GM21447 (cell line): ENCODE results near the gene MOB3B.

Experiments used
- ATAC-seq: cut with Tn5 transposase; IDR thresholded peaks from one replicate; pipeline ENCODE4 v1.9.1; 2021; ENCODE audit not compliant: unreplicated experiment

Gene MOB3B

GRCh38 chr9:27394154-27394825 is 135.3 kb downstream of the MOB3B start:
- no peak for ATAC-seq

DNA sequence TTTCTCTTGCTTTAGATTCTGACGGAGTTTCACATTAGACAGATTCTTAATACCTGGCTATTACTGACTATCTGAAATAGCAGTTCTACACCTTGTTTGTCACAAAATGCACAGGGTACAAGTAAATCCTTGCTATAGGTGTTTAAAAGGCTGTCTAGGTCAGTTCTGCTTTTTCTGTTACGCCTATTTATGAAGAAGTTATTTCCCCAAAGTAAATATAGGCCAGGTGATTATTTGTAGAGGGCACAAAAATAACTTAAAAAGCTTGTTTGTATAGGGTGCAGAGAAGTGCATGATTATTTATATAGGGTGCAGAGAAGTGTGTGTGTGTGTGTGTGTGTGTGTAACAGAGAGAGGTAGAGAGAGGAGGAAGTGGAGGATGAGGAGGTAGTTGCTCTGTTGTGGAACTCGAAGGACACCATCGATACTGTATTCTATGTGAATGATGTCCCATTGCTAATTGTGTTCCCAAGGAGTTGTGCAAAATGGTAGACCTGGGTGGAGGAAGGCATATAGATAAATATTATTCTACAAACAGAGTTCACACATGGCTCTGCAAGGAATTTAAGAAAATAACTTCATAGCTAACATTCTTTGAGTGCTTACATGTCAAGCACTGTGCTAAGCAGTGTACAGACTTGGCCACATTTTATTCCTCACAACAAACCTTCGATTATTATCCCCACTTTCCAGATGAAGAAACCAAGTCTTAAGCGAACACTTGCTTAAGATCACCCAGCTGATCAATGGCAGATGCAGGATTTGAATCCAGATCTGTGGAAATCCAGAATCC is 136.4 kb downstream of the MOB3B start:
- ATAC-seq: no peak

DNA sequence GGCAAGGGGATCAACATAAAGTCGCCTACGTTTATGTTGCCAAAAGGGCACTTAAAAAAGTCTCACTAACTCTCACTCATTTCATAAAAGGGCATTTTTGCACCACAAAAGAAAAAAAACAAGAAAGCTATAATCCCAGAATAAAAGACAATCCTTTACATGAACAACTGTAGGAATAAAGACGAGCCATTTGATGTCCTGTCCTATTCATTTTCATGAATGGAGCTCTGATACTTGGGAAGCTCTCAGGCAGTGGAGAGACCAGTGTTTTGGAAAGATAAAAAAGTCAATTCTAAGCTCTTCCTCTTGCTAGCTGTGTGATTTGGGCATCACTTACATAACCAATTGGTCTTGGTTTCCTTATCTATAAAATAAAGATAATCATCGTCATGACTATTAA is 137.2 kb downstream of the MOB3B start:
- ATAC-seq: no peak

GRCh38 chr9:27391040-27391895 is 138.3 kb downstream of the MOB3B start:
- ATAC-seq: no peak

- no peak for ATAC-seq
These were observed 141.5 kb downstream of the MOB3B start for GRCh38 chr9:27388150-27388549.

DNA sequence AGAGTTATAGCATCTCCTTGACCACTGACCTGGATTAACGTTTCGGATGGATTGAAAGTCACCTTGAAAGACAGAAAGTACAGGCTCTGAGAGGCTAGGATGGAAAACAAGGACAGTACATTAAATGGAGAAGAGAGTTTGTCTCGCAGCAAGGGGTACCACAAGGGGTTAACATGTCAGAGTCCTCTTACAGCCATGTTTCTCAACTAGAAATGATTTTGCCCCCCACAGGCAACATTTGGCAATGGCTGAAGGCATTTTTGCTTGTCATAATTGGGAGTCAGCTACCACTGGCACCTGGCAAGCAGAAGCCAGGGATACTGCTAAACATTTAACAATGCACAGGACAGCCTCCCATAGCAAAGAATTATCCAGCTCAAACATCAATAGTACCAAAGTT is 141.9 kb downstream of the MOB3B start:
- no peak for ATAC-seq

DNA sequence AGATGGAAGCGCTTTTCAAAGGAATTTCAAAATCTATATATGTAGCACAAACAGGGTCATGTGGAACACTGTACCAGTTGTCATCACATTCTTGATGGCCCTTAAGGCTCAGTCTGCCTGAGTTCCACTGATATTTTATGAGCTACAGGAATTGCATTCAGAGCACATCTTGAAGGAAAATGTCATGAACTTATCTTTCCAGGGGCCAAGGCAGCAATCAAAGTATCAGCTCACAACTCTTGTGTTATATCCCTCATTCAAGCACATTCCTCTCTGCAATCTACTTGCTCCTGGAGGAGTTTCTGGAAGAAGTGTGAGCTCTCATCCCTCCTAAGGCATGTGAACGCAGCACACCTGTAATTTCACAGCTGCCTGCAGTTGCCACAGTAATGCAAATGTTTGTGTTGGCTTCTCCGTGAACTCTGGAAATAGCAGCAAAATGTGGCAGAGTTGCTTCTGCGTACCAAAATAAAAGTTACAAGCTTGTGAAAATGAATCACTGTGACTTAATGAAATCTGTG is 143.0 kb downstream of the MOB3B start:
- no peak for ATAC-seq

- no peak for ATAC-seq
These were observed 143.8 kb downstream of the MOB3B start for GRCh38 chr9:27385606-27386322.

GRCh38 chr9:27384262-27385014 is 145.2 kb downstream of the MOB3B start:
- no peak for ATAC-seq

DNA sequence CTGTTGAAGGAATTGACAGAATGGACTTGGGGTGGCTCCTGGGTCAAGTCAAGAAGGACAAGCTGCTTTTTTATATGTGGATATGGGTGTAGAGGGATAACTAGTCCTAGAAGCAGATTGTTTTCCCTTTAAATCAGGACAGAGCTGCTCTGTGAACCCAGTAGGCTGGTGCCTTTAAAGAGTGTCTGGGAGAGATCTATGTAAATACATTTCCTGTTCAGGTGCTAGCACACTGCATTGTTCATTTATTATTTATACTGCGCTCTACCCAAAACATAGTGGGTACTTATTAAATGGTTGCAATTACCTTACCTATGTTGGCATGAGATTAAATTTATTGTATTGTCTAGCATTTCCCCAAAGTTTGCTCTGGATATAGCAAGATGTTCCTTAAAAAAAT is 146.1 kb downstream of the MOB3B start:
- no peak for ATAC-seq

DNA sequence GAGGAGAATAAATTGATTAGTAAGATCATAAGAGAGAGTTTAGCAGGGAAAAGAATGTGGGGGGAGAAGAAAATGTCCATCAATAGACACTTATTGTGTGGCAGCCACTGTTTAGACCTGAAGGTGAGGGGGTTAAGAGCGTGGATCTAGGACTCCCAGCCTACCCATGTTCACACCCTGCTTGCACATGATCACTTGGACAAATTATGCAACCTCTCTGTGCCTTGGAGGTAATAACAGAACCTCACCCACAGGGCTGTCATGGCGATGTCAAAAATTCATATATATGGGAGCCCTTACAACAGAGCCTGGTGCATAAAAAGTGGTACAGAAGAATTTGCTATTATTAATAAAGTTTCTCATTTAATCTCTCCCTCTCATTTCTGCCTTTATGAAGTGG is 146.6 kb downstream of the MOB3B start:
- ATAC-seq: no peak

DNA sequence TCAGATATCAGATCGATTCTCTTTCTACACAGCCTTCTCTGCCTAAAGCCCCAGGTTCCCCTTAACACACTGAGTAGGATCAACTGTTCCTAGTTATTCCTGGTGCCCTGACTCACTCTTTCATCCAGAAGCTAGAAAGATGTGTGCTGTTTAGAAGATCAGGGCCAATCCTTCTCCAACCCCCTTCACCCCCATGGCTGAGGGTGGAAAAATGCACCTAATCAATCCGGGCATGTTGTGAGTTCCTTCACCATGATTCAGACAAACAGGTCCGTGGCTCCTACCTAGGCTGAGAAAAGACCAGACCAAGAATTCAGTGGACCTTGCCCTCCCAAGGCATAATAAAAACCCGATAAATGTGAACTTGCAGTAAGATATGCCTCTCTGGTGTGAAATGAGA is 147.3 kb downstream of the MOB3B start:
- no peak for ATAC-seq

DNA sequence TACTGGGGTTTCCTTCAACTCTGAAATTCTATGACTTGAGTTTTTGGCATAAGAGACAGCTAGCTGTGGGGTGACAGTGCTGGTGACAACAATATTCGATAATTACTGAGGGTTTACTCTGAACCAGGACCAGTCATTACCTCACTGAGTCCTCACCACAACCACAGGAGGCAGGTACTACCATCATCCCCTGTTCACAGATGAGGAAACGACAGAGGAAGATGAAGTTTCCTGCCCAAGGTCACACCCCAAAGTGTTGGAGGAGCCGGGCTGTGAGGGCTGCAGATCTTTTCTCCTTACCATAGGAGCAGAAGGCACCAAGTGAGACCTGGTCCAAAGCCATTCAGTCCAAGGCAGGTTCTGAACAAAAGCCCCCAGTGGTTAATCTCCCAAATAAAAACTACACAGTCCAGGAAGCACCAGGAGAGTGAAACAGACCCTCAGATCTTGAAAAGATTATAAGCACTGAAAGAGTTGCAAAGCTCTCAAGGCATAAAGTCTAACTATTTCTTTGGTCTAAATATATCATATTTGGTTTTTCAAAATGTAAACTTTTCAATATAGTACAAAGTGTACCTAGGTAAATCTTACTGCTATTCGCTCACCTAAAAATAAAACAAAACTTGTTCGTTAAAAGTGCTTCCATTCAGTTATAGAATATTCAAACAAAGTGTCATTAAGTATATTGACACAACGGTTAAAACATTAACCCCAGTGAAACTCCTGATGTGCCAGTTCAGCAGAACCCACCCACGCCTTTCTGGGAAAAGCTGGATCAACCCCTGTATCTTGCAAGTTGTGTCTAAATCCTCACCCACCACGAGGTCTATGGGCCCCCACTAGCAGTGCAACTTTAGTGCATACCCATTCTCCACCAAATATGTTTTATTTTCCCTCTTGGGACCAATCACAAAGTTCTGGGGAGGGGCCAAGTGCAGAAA is 150.0 kb downstream of the MOB3B start:
- no peak for ATAC-seq

DNA sequence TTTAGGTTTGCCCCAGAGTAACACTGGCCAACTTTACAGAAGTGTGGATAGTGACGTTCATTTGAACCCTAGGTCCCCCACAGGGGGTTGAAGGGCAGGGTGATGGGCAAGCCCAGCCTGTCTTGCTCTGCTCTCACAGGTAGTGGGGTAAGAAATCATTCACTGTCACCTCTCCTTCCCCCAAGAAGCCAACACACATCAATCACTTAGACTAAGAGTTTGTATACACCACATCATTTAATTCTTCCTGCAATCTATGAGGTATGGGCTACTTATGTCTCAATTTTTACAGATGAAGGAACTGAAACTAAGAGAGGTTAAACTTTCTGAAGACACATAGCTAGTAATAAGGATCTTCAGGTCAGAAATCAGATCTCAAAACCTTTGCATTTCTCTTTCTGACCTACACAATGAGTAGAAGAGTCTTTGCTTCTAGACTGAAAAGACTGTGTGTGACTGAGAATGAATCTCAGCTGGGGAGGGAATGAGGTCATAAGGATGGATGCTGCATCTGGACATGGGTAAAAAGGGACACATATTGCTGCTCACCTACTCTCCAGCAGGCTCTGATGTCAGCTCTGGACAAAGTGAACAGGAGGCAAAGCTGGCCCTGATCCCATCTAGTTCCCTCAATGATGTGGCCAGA is 151.7 kb downstream of the MOB3B start:
- peak; percentile 80 for ATAC-seq

DNA sequence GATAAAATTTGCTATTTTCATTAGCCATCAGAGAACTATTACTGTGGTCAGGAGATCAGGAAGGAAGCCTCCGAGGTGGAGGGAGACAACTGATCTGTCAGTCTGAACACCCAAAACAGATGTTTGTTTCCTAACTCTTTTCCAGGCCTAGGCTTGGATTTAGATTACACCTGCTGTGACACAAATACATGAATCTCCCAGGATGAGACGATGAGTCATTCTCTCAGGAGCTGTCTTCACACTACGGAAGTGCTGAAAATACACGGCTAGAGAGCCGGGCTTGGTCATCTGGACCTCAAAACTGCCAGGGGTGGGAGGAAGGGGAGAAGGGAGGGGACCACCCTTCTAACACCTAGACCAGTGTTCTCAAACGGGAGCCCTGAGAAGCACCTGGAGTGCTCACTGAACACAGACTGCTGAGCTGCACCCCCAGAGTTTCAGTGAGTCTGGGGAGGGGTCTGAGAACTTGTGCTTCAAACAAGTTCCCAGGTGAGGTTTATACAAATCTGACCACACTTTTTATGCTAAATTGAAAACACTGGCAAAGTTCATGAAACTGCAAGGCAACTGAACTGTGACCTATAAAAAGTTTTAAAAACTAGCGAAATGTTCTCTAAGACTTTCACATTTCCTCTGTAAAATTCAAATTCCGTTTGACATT is 152.3 kb downstream of the MOB3B start:
- peak; percentile 33 for ATAC-seq

- no peak for ATAC-seq
These were observed 155.8 kb downstream of the MOB3B start for GRCh38 chr9:27373851-27374250.

GRCh38 chr9:27372615-27373014 is 157.0 kb downstream of the MOB3B start:
- ATAC-seq: no peak

DNA sequence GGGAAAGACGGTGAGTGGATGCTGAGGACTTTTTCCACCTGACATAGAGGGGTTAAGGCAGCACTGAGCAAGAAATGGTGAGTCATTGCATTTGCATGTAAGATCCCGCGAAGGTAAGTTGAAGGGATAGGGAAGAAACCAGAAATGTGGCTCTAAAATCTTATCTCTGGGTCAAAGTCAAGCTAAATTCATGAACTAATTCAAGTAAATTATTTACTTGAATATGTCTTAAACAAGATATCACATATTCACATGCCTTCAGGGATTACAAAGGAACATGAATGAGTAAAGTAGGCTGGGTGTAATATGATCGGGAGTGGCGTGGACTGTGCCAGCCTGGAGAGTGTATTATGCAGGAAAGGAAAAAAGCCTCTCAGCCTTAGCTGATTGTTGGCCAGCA is 158.2 kb downstream of the MOB3B start:
- ATAC-seq: no peak
